HL-60/S4 (cell line): ENCODE data around the gene WWP2.
"Not testable (repeated sequence)": the region's sequence is repeated elsewhere in the genome, so short reads cannot be mapped to it uniquely, and the experiment has no call there.

Source experiments
- in situ Hi-C: fragments of 300-500 bp; cut with MboI; formaldehyde crosslinking; loops from 2 replicates; pipeline ENCODE4 v1.14.3; 2022; ENCODE audit warnings: low sequenced_read_pairs

The WWP2 gene

DNA sequence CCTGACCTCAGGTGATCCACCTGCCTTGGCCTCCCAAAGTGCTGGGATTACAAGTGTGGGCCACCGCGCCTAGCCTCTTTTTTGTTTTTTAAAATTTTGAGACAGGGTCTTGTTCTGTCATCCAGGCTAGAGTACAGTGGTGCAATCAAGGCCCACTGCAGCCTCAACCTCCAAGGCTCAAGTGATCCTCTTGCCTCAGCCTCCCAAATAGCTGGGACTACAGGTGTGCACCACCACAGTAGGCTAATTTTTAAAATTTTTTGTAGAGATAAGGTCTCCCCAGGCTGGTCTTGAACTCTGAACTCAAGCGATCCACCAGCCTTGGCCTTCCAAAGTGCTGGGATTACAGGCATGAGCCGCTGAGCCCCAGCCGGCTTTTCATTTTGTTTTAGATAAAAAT, 92.6 kb downstream of the WWP2 start:
- in situ Hi-C loops, result not testable (repeated sequence)

DNA sequence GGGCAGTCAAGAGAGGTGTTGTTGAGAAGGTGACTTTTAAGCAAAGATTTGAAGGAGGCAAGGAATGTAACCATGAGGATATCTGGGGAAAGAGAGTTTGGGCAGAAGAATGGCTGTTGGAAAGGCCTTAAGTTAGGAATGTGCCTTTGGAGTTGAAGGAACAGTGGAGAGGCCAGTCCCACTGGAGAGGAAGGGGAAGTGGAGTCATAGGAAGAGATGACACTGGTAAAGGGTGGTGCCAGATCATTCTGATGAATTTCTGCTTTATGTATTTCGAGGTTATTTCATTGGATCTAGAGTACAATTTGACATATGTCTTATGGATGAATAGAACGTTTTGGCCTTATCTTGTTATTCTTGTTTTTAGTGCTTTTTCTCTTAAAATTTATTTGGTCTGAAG, 93.5 kb downstream of the WWP2 start:
- in situ Hi-C loops, result no loop called here

DNA sequence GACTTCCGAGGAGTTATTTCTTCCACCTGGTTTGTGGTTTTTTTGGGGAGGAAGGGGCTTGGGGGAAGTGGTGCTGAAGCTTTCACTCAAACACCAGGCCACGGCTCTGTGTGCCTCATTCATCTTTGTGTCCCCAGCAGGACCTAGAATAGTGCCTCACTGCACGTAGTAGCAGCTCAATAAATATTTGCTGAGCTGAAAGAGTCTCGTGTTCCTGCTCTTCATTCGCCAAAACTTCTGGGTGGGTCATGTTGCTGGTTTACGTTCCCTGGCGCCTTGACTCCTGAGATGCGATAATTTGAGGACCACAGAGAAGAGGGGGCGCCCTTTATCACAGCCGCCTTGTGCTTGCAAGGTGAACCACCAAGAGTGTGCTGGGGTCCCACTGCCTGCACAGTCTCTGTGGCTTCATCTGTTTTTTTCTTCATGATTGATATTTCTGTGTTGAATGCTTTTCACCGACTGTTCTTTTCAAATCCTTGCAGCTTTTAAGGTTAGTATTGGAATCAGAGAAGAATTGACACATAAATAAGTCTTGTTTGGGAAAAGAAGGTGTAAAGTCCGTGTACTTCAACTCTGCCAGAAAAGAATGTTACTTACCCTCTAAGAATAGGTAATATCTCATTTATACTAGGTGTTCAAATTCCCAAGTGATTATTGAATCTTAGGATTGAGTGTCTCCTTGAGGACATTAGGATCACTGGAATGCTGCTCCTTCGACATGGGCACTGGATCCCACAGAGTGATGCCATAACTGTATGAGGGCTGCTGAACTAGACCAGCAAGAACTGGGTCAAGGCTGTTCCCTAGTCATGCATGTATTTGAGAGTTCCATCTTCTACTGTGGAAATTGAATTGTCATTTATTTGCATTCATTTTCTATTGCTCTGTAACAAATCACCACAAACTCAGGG, 96.3 kb downstream of the WWP2 start:
- in situ Hi-C loops, result no loop called here

DNA sequence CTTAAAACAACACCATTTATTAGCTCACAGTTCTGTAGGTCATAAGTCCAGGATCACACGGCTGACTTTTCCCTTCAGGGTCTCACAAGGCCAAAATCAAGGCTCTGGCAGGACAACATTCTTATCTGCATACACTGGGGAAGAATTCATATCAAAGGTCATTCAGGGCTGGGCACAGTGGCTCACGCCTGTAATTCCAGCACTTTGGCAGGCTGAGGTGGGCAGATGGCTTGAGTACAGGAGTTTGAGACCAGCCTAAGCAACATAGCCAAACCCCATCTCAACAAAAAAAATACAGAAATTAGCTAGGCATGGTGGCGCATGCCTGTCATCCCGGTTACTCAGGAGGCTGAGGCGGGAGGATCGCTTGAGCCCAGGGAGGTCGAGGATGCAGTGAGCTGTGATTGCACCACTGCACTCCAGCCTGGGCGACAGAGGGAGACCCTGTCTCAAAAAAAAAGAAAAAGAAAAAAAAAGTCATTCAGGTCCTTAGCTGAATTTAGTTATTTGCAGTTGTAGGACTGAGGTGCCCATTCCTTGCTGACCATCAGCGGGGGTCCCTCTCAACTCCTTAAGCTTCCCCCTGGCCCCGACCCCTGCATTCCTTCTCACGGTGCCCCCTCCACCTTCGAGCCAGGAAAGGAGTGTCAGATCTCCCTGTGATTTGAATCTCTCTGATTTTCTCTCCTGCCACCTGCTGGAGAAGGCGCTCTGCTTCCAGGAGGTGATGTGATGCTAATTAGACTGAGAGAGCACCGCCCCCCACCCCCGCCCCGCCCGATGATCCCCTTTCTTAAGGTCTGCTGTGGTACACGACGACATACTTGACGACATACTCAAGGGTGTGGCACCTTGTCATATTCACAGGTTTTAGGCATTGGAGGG, 97.2 kb downstream of the WWP2 start:
- in situ Hi-C loops, result no loop called here

DNA sequence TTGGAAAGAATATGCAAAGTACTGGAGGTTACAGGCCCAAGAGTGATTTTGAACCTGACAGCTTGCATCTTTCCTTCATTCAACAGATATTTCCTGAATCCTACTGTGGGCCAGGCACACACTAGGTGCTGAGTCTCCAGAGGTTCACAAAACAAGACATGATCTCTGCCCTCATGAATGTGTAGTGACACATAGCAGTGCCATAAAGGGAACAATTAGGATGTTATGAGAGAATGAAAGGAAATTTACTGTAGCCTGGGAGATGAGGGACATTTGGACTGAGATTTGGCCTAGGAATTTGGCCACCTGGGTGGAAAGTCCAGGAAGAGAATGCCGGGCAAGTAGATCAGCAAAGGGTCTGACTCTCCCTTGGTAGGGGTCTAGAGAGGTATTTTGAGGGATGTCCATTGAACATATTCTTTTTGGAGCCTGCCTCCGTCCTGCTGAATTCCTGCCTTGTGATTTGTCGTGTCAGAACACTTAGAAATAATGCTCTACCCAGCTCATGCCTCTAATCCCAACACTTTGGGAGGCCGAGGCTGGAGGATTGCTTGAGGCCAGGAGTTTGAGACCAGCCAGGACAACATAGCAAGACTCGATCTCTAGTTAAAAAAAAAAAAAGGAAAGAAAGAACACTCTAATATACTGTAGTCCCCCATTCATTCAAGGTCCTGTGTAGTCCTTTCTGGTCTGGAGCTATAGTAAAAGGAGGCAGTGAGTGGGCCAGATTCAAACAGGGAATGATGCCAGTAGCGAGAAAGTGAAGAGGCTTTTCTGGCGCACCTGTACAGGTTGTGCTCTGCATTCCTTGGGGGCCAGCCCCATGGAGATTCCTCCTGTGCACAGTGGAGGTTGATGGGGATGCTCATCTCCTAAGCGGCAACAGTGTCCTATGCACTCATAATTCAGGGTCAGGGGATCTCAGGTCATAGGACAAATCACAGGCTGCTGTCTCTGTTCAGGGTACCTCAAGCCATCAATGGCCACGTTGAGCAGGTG, 98.4 kb downstream of the WWP2 start:
- in situ Hi-C loops, result no loop called here

DNA sequence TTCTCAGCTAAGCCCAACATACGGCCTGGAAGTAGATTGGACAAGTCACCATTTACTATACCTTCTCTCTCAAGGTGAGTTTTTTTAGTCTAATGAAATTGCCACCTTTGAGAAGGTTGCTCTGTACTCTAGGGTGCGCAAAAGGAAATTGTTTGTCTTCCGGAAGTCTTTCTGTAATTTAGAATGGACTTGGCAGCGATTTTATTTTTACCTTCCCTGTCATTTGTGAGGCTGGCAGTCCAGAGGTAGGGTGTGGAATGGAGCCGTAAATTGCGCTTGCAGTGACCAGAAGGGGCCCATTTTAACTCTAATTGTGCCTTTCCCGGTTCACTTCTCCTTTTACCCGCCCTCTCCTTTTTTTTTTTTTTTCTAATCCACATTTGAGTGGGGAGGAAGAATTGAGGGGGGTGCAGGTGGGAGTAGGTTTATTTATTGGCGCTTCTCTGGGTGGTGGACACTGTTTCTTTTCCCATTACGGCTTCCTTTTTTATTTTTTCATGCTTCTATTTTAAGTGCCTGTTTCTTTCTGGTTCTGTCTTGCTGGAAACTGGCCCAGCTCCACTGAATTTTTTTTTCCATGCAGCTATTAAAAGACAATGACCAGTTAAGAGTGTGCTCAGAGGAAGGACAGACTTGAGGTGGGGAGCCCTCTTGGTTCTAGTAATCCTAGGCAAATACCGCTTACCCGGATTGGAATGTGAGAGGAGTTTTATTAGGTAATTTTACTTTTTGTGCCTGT, 99.3 kb downstream of the WWP2 start:
- in situ Hi-C loops, result no loop called here

DNA sequence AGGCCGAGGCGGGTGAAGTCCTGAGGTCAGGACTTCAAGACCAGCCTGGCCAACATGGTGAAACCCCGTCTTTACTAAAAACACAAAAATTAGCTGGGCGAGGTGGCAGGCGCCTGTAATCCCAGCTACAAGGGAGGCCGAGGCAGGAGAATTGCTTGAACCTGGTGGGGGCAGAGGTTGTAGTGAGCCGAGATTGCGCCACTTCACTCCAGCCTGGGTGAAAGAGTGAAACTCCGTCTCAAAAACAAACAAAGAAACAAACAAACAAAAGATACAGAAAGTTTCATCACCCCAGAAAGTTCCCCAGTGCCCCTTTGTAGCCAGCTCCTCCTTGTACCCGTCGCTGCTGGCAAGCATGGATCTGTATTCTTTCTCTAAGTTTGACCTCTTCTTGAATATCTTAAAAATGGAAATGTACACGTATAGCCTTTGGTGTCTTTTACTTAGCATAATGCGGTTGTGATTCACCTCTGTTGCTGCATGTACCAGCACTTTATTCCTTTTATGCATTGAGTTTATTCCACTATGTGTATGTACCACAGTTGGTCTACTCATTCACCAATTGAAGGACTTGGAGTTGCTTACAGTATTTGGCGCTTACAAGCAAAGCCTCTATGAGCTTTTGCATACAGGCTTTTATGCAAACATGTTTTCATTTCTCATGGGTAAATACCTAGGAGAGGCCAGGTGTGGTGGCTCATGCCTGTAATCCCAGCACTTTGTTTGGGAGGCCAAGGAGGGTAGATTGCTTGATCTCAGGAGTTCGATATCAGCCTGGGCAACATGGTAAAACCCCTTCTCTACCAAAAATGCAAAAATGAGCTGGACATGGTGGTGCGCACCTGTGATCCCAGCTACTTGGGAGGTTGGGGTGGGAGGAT, 101.5 kb downstream of the WWP2 start:
- in situ Hi-C loops, result no loop called here

DNA sequence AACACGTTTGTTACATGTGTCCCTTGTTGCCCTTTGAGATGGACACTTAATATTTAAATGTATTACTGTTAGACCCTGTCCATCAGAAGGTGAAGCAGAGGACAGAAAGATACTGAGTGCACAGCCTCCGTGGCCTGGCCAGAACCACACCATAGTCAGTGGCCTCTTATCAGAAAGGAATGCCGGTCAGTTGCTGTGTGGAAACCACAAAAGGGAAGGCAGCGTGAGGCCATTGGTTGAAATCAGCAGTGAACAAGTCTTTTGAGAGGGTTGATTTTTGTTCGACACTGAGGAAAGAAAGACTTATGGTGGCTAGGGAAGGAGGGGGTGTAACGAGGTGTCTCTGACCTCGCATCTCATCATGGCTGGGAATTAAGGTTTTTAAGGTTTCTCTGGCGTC, 103.6 kb downstream of the WWP2 start:
- in situ Hi-C loops, result no loop called here

DNA sequence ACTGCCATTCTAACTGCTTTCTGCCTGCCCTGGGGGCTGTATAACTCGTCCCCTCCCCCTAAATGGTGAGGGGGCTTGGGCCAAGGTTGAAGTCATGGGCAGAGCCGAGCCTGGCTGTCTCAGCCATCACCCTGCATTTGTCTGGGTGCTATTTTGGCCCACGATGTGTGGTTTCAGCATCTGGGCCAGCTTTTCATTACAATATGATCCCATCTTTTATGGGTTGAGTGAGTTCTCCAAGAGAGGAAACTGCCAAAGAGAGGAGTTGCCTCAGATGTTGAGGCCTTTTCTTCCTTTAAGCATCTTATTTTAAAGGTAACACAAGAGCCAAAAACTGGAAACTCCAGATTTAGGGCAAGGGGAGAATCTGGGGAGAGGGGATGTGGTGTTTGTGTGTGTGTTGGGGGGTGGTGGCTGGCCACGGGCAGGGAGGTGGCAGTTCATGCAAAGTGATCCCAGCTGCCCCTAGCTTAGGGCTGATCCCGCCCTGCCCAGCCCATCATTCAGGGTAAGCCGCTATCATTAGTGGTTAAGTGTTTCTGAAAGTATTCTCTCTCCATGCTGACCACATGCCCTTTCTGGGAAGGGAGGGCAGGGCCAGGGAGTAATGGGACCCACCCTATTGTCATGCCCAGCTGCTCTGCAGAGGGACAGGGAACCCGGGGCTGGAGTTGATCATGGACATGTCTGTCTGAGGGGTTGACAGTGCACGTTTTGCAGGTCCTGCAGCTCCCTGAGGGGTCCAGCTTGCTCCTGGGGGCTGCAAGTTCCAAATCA, 105.8 kb downstream of the WWP2 start:
- in situ Hi-C loops, result no loop called here

DNA sequence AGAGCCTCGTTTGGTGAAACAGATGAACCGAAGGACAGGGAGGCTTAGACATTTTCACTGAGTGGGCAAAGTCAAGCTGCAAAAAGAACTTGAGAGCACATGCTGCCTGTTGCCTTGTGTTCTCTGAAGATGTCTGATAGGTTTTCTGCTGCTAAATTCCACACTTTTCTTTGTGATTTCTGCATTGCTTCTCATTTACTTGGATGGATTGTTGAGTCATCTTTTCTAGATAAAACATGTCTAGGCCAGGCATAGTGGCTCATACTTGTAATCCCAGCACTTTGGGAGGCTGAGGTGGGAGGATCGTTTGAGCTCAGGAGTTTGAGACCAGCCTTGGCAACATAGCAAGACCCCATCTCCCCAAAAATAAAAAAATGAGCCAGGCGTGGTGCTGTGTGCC, 108.6 kb downstream of the WWP2 start:
- in situ Hi-C loops, result no loop called here

DNA sequence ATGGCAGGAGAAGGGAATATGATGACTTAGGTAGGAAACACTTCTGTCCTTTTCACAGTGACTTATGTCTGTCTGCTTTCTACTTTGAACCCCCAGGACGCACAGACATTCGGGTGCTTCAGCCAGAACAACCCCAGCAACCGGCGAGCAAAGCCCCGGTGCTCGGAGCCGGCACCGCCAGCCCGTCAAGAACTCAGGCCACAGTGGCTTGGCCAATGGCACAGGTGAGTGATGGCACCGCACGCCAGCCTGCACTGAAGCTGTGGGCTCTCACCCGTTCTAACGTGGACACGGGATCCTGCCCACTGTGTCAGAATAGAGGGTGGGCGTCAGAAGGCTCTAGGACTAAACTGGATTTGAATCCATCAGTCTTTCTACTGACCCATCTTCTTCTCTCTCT, 109.6 kb downstream of the WWP2 start:
- in situ Hi-C loops, result no loop called here

DNA sequence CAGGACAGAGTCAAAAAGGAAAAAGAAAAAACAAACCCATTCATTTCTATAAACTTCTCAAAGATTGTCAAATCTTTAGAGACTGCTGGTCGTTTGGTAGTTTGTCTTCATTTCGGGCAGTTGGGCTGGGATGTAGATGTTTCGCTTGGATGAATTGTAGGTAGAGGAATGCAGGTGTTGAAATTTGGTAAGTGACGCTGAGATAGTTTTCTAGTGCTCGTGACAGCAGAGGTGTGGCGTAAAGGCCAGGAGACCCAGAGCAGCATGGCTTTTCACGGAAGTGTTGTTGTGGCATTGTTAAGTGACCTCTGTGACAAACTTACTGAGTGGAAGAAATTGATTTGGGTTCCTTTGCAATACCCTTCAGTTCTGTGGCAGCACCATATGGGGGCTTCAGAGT, 110.8 kb downstream of the WWP2 start:
- in situ Hi-C loops, result no loop called here

DNA sequence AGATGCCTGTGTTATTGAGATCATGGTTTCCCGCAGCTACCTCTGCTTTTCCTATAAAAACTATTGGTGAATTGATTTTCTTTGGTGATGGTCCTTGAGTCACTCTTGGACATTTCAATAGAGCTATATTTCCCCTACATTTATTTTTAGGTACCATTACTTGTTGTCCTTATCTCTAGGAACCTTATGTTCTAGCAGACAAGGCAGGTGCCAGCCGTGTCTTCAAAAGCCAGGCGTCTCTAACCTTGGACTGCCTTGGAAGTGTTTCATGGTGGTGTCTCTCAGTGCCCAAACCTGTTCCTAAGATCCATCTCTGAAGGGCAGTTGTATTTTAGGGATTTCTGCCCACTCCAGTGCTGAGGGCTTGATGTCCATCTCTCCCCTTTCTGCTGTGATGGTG, 111.7 kb downstream of the WWP2 start:
- in situ Hi-C loops, result no loop called here

DNA sequence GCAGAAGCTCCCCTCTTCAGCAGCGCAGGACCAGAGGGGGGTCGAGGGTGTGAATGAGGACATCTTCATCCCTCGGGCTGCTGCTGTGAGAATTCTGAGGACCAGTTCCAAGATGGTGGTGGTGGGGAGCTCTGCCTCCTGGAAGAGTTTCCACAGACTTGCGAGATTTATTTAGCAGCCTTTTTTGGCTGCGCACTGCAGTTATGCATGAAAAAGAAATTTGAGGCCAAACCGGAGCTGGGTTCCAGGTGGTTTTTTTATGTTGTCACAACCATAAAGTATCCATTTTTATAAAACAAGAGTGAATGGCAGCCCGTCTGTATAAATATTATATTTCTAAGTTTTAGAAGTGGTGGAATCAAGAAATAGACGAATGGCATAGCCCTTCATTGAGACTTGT, 112.1 kb downstream of the WWP2 start:
- in situ Hi-C loops, result no loop called here

DNA sequence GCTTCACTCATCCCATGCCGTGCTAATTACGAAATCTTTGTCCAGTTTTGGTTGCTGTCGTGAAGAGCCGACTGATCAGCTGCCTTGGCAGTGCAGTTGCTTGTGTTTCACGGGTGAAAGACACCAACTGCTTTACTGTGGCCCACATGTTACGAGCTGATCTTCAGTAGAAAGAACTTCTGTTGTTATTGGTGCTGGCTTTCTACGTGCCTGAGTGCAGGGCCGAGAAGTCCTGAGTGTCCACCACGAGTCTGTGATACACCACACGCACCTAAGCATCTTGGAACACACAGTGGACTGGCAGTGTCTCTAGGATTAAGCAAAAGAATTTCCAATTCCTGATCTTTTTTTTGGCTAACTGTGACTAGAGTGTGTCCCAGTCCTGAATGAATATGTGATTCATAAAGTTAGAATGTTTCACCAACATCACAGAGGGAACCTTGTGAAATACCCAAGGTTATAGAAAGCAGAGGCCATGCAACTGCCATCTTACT, 118.6 kb downstream of the WWP2 start:
- in situ Hi-C loops, result no loop called here

DNA sequence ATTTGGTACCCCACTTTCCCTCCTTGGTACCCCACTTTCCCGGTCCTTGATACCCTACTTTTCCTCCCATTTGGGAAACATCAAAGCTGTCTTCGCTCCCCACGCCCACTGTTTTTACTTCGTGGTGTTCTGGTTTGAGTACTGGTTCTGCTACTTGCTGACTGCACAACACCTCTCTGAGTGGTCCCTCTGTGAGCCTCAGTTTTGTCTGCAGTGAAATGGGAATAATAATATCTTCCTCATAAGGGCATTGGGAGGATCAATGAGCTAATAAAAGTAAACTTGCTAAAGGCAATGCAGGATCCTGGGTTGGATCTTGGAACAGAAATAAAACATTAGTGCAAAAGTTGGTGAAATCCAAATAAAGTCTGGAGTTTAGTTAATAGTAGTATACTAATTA, 119.0 kb downstream of the WWP2 start:
- in situ Hi-C loops, result no loop called here

DNA sequence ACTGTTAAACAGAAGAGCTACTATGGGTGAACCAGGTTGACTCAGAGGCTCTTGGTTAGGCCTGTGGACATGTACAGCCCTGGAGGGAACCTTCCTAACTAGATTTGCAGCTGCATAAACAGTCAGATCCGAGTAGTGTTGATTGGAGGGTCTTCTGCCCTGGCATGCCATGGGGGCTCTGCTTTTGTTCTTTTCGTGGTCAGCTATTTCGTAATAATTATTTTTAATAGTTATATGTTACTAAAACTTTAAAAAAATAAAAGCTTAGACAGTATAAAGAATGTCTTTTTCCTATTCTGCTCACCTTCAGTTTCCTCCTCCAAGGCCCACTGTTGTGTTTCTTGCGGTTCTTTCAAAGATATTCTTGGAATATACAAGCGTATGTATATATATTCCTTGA, 121.6 kb downstream of the WWP2 start:
- in situ Hi-C loops, result no loop called here

DNA sequence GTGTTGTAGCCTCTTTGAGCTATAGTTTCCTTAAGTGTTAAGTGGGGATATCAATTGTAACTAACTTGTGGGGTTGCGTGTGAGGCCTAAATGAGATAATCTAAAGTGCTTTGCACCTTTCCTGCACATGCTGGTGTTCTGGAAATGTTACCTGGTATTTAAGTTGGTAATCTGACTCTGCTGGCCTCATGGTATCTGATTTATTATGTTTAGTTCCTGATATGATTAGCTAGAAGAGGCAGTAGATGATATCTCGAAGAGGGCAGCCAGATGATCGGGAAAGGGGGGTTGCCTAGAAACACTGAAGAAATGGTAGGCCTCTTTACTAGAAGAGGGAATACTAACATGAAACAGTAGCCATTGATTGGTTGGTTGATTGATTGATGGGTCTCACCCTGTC, 123.6 kb downstream of the WWP2 start:
- in situ Hi-C loops, result no loop called here
